ENCODE results near the gene HELZ2. TPM values are rescaled to one million over a fixed set of nuclear protein-coding genes. Genes with fewer than 3 reads are reported as not detected.

The HELZ2 gene
- total and polyA plus RNA-seq, 9 donors, result 1.8 to 19.6 (median 13.0) TPM

- WGBS, 3 donors, result 53 to 76% (median 71%) methylated on average over 23 of the region's 23 CpGs
- peak overlapping the region in 1 of 2 donors; percentile 28 for H3K27ac ChIP-seq
- H3K9me3 ChIP-seq, result no peaks in the 10 kb centered on the region
- TF ChIP-seq EP300 (IDR thresholded peaks at IDR 0.05), result no peak
- no peak for TF ChIP-seq CTCF (IDR thresholded peaks at IDR 0.05)
- TF ChIP-seq POLR2A (IDR thresholded peaks at IDR 0.05), result no peak
- intact Hi-C loops (cut with DNase I), result no loop called here
- DNase-seq, result no peak
- peaks cover 6% of the 10 kb centered on the region for H3K4me1 ChIP-seq (ENCODE audit: insufficient read depth)
- no peaks in the 10 kb centered on the region for H3K36me3 ChIP-seq
- no peak overlapping the region for H3K4me3 ChIP-seq
- H3K27me3 ChIP-seq, result no peaks in the 10 kb centered on the region
Measured at GRCh38 chr20:63582382-63583063, 8.5 kb upstream of the HELZ2 start.

- intact Hi-C loops (cut with DNase I), result no loop called here
- DNase-seq, result peak in 1 of 5 donors; percentile 48
- Histone ChIP-seq H3K9me3 (no peaks in the 10 kb centered on the region), H3K27ac (no peak overlapping the region), H3K4me3 (no peak overlapping the region), H3K27me3 (no peaks in the 10 kb centered on the region), H3K4me1 (ENCODE audit: insufficient read depth) (peaks cover 6% of the 10 kb centered on the region), H3K36me3 (no peaks in the 10 kb centered on the region)
- no peak for TF ChIP-seq POLR2A (IDR thresholded peaks at IDR 0.05)
- TF ChIP-seq EP300 (IDR thresholded peaks at IDR 0.05), result no peak
- TF ChIP-seq CTCF (IDR thresholded peaks at IDR 0.05), result no peak
- 43 to 52% (median 51%) methylated on average over 12 of the region's 12 CpGs for WGBS, 3 donors
Measured at GRCh38 chr20:63580796-63581461, 6.9 kb upstream of the HELZ2 start.

- intact Hi-C loops (cut with DNase I), result no loop called here
- peaks cover 6% of the 10 kb centered on the region for H3K4me1 ChIP-seq (ENCODE audit: insufficient read depth)
- TF ChIP-seq CTCF (IDR thresholded peaks at IDR 0.05) (no peak), EP300 (IDR thresholded peaks at IDR 0.05) (no peak), POLR2A (IDR thresholded peaks at IDR 0.05) (no peak)
- no peak overlapping the region for H3K4me3 ChIP-seq
- H3K9me3 ChIP-seq, result no peaks in the 10 kb centered on the region
- H3K27me3 ChIP-seq, result no peaks in the 10 kb centered on the region
- WGBS, 3 donors, result 67 to 73% (median 70%) methylated on average over 19 of the region's 19 CpGs
- no peak overlapping the region for H3K27ac ChIP-seq
- DNase-seq, result no peak
- H3K36me3 ChIP-seq, result no peaks in the 10 kb centered on the region
Measured at GRCh38 chr20:63579017-63579694, 5.1 kb upstream of the HELZ2 start.

- 75 to 80% (median 79%) methylated on average over 26 of the region's 26 CpGs for WGBS, 3 donors
- TF ChIP-seq EP300 (IDR thresholded peaks at IDR 0.05), result no peak
- no peak for TF ChIP-seq CTCF (IDR thresholded peaks at IDR 0.05)
- TF ChIP-seq POLR2A (IDR thresholded peaks at IDR 0.05), result no peak
- Histone ChIP-seq H3K27ac (no peak overlapping the region), H3K9me3 (no peaks in the 10 kb centered on the region), H3K36me3 (no peaks in the 10 kb centered on the region), H3K4me1 (ENCODE audit: insufficient read depth) (peaks cover 4% of the 10 kb centered on the region), H3K4me3 (no peak overlapping the region), H3K27me3 (no peaks in the 10 kb centered on the region)
- intact Hi-C loops (cut with DNase I), result no loop called here
- no peak for DNase-seq
Measured at GRCh38 chr20:63578224-63579016, 4.4 kb upstream of the HELZ2 start.
